ENCODE results near the gene NSMCE4A. TPM values are rescaled to one million over a fixed set of nuclear protein-coding genes. Genes with fewer than 3 reads are reported as not detected.

NSMCE4A gene
- total RNA-seq, 1 donor from 2014 or later: 57.9 TPM

GRCh38 chr10:122012731-122013130 is 37.7 kb upstream of the NSMCE4A start:
- no peak for TF ChIP-seq CTCF (IDR thresholded peaks at IDR 0.05; ENCODE audit: unreplicated experiment)
- H3K4me1 Mint-ChIP-seq (ENCODE audit: low read depth): peaks cover 8% of the 10 kb centered on the region
- no peak for DNase-seq (ENCODE audit: low spot score, unreplicated experiment)
- H3K36me3 Mint-ChIP-seq (ENCODE audit: insufficient read depth): no peaks in the 10 kb centered on the region
- no peaks in the 10 kb centered on the region for H3K9me3 Mint-ChIP-seq (ENCODE audit: low read depth)
- peak overlapping the region; percentile 31 for H3K27ac Mint-ChIP-seq
- no peak overlapping the region for H3K4me3 Mint-ChIP-seq (ENCODE audit: low read depth)
- H3K27me3 Mint-ChIP-seq: peaks cover 5% of the 10 kb centered on the region

- no peaks in the 10 kb centered on the region for H3K27me3 Mint-ChIP-seq
- no peak for TF ChIP-seq CTCF (IDR thresholded peaks at IDR 0.05; ENCODE audit: unreplicated experiment)
- no peak for DNase-seq (ENCODE audit: low spot score, unreplicated experiment)
- no peak overlapping the region for H3K4me3 Mint-ChIP-seq (ENCODE audit: low read depth)
- H3K36me3 Mint-ChIP-seq (ENCODE audit: insufficient read depth): no peaks in the 10 kb centered on the region
- peaks cover 8% of the 10 kb centered on the region for H3K4me1 Mint-ChIP-seq (ENCODE audit: low read depth)
- no peaks in the 10 kb centered on the region for H3K9me3 Mint-ChIP-seq (ENCODE audit: low read depth)
- no peak overlapping the region for H3K27ac Mint-ChIP-seq
Measured at GRCh38 chr10:122010405-122011050, 35.5 kb upstream of the NSMCE4A start.

- no peaks in the 10 kb centered on the region for H3K27me3 Mint-ChIP-seq
- no peak overlapping the region for H3K4me3 Mint-ChIP-seq (ENCODE audit: low read depth)
- peaks cover 3% of the 10 kb centered on the region for H3K36me3 Mint-ChIP-seq (ENCODE audit: insufficient read depth)
- H3K27ac Mint-ChIP-seq: no peak overlapping the region
- H3K9me3 Mint-ChIP-seq (ENCODE audit: low read depth): peaks cover 10% of the 10 kb centered on the region
- no peak for TF ChIP-seq CTCF (IDR thresholded peaks at IDR 0.05; ENCODE audit: unreplicated experiment)
- DNase-seq (ENCODE audit: low spot score, unreplicated experiment): no peak
- H3K4me1 Mint-ChIP-seq (ENCODE audit: low read depth): no peaks in the 10 kb centered on the region
Measured at GRCh38 chr10:122007415-122007814, 32.4 kb upstream of the NSMCE4A start.

- Mint-ChIP-seq H3K27me3 (peaks cover 2% of the 10 kb centered on the region), H3K36me3 (ENCODE audit: insufficient read depth) (peaks cover 6% of the 10 kb centered on the region), H3K27ac (no peak overlapping the region), H3K4me3 (ENCODE audit: low read depth) (no peak overlapping the region), H3K9me3 (ENCODE audit: low read depth) (peaks cover 28% of the 10 kb centered on the region), H3K4me1 (ENCODE audit: low read depth) (no peaks in the 10 kb centered on the region)
- TF ChIP-seq CTCF (IDR thresholded peaks at IDR 0.05; ENCODE audit: unreplicated experiment): no peak
- DNase-seq (ENCODE audit: low spot score, unreplicated experiment): no peak
Measured at GRCh38 chr10:122001698-122002097, 26.7 kb upstream of the NSMCE4A start.

- DNase-seq (ENCODE audit: low spot score, unreplicated experiment): no peak
- TF ChIP-seq CTCF (IDR thresholded peaks at IDR 0.05; ENCODE audit: unreplicated experiment): no peak
- Mint-ChIP-seq H3K4me1 (ENCODE audit: low read depth) (peaks cover 13% of the 10 kb centered on the region), H3K27ac (no peak overlapping the region), H3K4me3 (ENCODE audit: low read depth) (no peak overlapping the region), H3K36me3 (ENCODE audit: insufficient read depth) (peaks cover 6% of the 10 kb centered on the region), H3K27me3 (peaks cover 5% of the 10 kb centered on the region), H3K9me3 (ENCODE audit: low read depth) (peaks cover 26% of the 10 kb centered on the region)
Measured at GRCh38 chr10:121999301-121999700, 24.3 kb upstream of the NSMCE4A start.

Data from progenitor cell of endocrine pancreas (in vitro differentiated cells).